ENCODE data around the gene EXD3.
A peak's percentile ranks its signal among the peaks of the same experiment; 100 is the strongest.

EXD3 gene

GRCh38 chr9:137409515-137409914 is 13.4 kb downstream of the EXD3 start:
- no peak for DNase-seq

- DNase-seq = no peak
Observed at GRCh38 chr9:137408651-137409405, 14.1 kb downstream of the EXD3 start.

- no peak for DNase-seq
Observed at GRCh38 chr9:137407590-137408300, 15.2 kb downstream of the EXD3 start.

- DNase-seq = peak; percentile 93
Observed at GRCh38 chr9:137406876-137407589, 15.9 kb downstream of the EXD3 start.

GRCh38 chr9:137406085-137406760 is 16.7 kb downstream of the EXD3 start:
- no peak for DNase-seq

- no peak for DNase-seq
Observed at GRCh38 chr9:137405677-137406081, 17.3 kb downstream of the EXD3 start.

- no peak for DNase-seq
Observed at GRCh38 chr9:137404961-137405567, 17.9 kb downstream of the EXD3 start.

- DNase-seq = no peak
Observed at GRCh38 chr9:137403269-137403668, 19.7 kb downstream of the EXD3 start.

GRCh38 chr9:137402746-137403145 is 20.2 kb downstream of the EXD3 start:
- no peak for DNase-seq

- no peak for DNase-seq
Observed at GRCh38 chr9:137398561-137399468, 24.1 kb downstream of the EXD3 start.

GRCh38 chr9:137397675-137398423 is 25.1 kb downstream of the EXD3 start:
- no peak for DNase-seq

- DNase-seq = no peak
Observed at GRCh38 chr9:137396634-137397367, 26.2 kb downstream of the EXD3 start.

- no peak for DNase-seq
Observed at GRCh38 chr9:137396227-137396626, 26.7 kb downstream of the EXD3 start.

- DNase-seq = no peak
Observed at GRCh38 chr9:137395666-137396010, 27.3 kb downstream of the EXD3 start.

GRCh38 chr9:137394866-137395665 is 27.9 kb downstream of the EXD3 start:
- no peak for DNase-seq

GRCh38 chr9:137393176-137394150 is 29.5 kb downstream of the EXD3 start:
- no peak for DNase-seq

- no peak for DNase-seq
Observed at GRCh38 chr9:137392232-137393007, 30.5 kb downstream of the EXD3 start.

Data from eye (tissue), 1 donor.